ENCODE measurements around the gene CRACR2A. TPM values are rescaled to one million over a fixed set of nuclear protein-coding genes. Genes with fewer than 3 reads are reported as not detected.

Gene CRACR2A
- polyA plus RNA-seq, 1 donor from 2014 or later, result 2.1 TPM

- no peaks in the 10 kb centered on the region for H3K36me3 ChIP-seq (ENCODE audit: insufficient read depth, low read length)
- no peaks in the 10 kb centered on the region for H3K9me3 ChIP-seq (ENCODE audit: low read length)
- H3K4me3 ChIP-seq (ENCODE audit: low read length), result peak overlapping the region; percentile 36
- peak overlapping the region; percentile 17 for H3K4me2 ChIP-seq (ENCODE audit: low read length)
- H3K27me3 ChIP-seq (ENCODE audit: insufficient read depth, low read depth, low read length), result no peaks in the 10 kb centered on the region
- no peaks in the 10 kb centered on the region for H3K79me2 ChIP-seq (replicated peaks; ENCODE audit: insufficient read depth, low read length)
- H2AFZ ChIP-seq (ENCODE audit: low read depth, low read length), result no peak overlapping the region
- no peaks in the 10 kb centered on the region for H4K20me1 ChIP-seq (ENCODE audit: insufficient read depth)
- H3K27ac ChIP-seq (ENCODE audit: low read length), result peak overlapping the region; percentile 52
- H3K9ac ChIP-seq (ENCODE audit: low read length), result peak overlapping the region; percentile 14
- peaks cover 12% of the 10 kb centered on the region for H3F3A ChIP-seq (ENCODE audit: insufficient read depth, low read length, poor library complexity, severe bottlenecking)
- TF ChIP-seq RAD21 (conservative IDR thresholded peaks at IDR 0.05), result peak; percentile 21
- TF ChIP-seq SMC3 (conservative IDR thresholded peaks at IDR 0.05; ENCODE audit: poor library complexity), result peak; percentile 17
- TF ChIP-seq TAF1 (IDR thresholded peaks at IDR 0.05; ENCODE audit: low read depth), result no peak
- peak; percentile 77 for TF ChIP-seq EP300 (conservative IDR thresholded peaks at IDR 0.05; ENCODE audit: poor library complexity, severe bottlenecking)
- no peak for TF ChIP-seq EZH2 (IDR thresholded peaks at IDR 0.05; ENCODE audit: borderline replicate concordance, insufficient read depth, low read length, poor library complexity, severe bottlenecking)
- peak; percentile 32 for TF ChIP-seq REST (IDR thresholded peaks at IDR 0.05; ENCODE audit: borderline replicate concordance)
- no peak for TF ChIP-seq MXI1 (conservative IDR thresholded peaks at IDR 0.05; ENCODE audit: poor library complexity, severe bottlenecking)
- TF ChIP-seq POLR2AphosphoS5 (IDR thresholded peaks at IDR 0.05), result peak; percentile 40
- TF ChIP-seq CTCF (IDR thresholded peaks at IDR 0.05; ENCODE audit: poor library complexity, severe bottlenecking), result no peak
- H3K9me2 ChIP-seq (ENCODE audit: insufficient read depth, low read length), result no peaks in the 10 kb centered on the region
These were observed 130.7 kb downstream of the CRACR2A start for GRCh38 chr12:3622021-3622821.

- Histone ChIP-seq H4K20me1 (ENCODE audit: insufficient read depth) (no peaks in the 10 kb centered on the region), H3K9ac (ENCODE audit: low read length) (no peak overlapping the region), H3F3A (ENCODE audit: insufficient read depth, low read length, poor library complexity, severe bottlenecking) (peaks cover 12% of the 10 kb centered on the region), H2AFZ (ENCODE audit: low read depth, low read length) (no peak overlapping the region), H3K27ac (ENCODE audit: low read length) (no peak overlapping the region), H3K4me3 (ENCODE audit: low read length) (no peak overlapping the region), H3K27me3 (ENCODE audit: insufficient read depth, low read depth, low read length) (no peaks in the 10 kb centered on the region), H3K9me2 (ENCODE audit: insufficient read depth, low read length) (no peaks in the 10 kb centered on the region), H3K36me3 (ENCODE audit: insufficient read depth, low read length) (no peaks in the 10 kb centered on the region), H3K9me3 (ENCODE audit: low read length) (no peaks in the 10 kb centered on the region), H3K79me2 (replicated peaks; ENCODE audit: insufficient read depth, low read length) (no peaks in the 10 kb centered on the region), H3K4me2 (ENCODE audit: low read length) (no peak overlapping the region)
- TF ChIP-seq POLR2AphosphoS5 (IDR thresholded peaks at IDR 0.05) (no peak), EZH2 (IDR thresholded peaks at IDR 0.05; ENCODE audit: borderline replicate concordance, insufficient read depth, low read length, poor library complexity, severe bottlenecking) (no peak), MXI1 (conservative IDR thresholded peaks at IDR 0.05; ENCODE audit: poor library complexity, severe bottlenecking) (no peak), EP300 (conservative IDR thresholded peaks at IDR 0.05; ENCODE audit: poor library complexity, severe bottlenecking) (no peak), SMC3 (conservative IDR thresholded peaks at IDR 0.05; ENCODE audit: poor library complexity) (no peak), REST (IDR thresholded peaks at IDR 0.05; ENCODE audit: borderline replicate concordance) (no peak), CTCF (IDR thresholded peaks at IDR 0.05; ENCODE audit: poor library complexity, severe bottlenecking) (no peak), RAD21 (conservative IDR thresholded peaks at IDR 0.05) (no peak), TAF1 (IDR thresholded peaks at IDR 0.05; ENCODE audit: low read depth) (no peak)
These were observed 132.1 kb downstream of the CRACR2A start for GRCh38 chr12:3620856-3621255.

Measured in neural cell (in vitro differentiated cells).